Activated naive CD4-positive, alpha-beta T cell treated with anti-CD3 and anti-CD28 coated beads, Interleukin-2, amount 50 U/mL, for 72 hours (primary cell): Measurements from ENCODE around the gene FHIP1B. TPM values are rescaled to one million over a fixed set of nuclear protein-coding genes. Genes with fewer than 3 reads are reported as not detected.

Experiments
- ATAC-seq, 2 donors: fragments of 150-1000 bp; cut with Tn5 transposase; 2 replicates each; pipeline ENCODE4 v1.10.0; 2021; ENCODE audit warnings: mild to moderate bottlenecking in 2 of 2, moderate library complexity in 2 of 2
- DNase-seq, 2 donors: peaks; one replicate each; pipeline ENCODE4 v3.0.0; 2021 to 2022; ENCODE audit warnings: low spot score in 2 of 2
- H3K27ac Mint-ChIP-seq, 2 donors: one replicate each; pipeline ENCODE4 v1.8.0; 2022; ENCODE audit warnings: mild to moderate bottlenecking in 2 of 2, mixed read lengths in 2 of 2
- H3K36me3 Mint-ChIP-seq, 2 donors: one replicate each; pipeline ENCODE4 v1.8.0; 2022; ENCODE audit warnings: mixed read lengths in 2 of 2
- H3K9me3 Mint-ChIP-seq, 2 donors: one replicate each; pipeline ENCODE4 v1.8.0; 2022; ENCODE audit warnings: mixed read lengths in 2 of 2
- total RNA-seq, 2 donors: library from RNA; stranded (reverse); gene quantifications; one replicate each; pipeline ENCODE4 v1.2.3, GENCODE V29; 2022

FHIP1B gene
- total RNA-seq, 2 donors from 2014 or later = 16.7 to 24.4 TPM

- peaks cover 0 to 8% of the 10 kb centered on the region in 2 donors for H3K36me3 Mint-ChIP-seq
- DNase-seq = no peak
- no peak overlapping the region for H3K27ac Mint-ChIP-seq
- no peaks in the 10 kb centered on the region for H3K9me3 Mint-ChIP-seq
- ATAC-seq = no peak
Observed at GRCh38 chr11:6217722-6218121, 16.7 kb downstream of the FHIP1B start.

- Mint-ChIP-seq H3K27ac (no peak overlapping the region), H3K36me3 (peaks cover 0 to under 1% of the 10 kb centered on the region in 2 donors), H3K9me3 (no peaks in the 10 kb centered on the region)
- ATAC-seq (no peak), DNase-seq (no peak)
Observed at GRCh38 chr11:6216501-6216900, 17.9 kb downstream of the FHIP1B start.

GRCh38 chr11:6214530-6214929, 19.9 kb downstream of the FHIP1B start:
- DNase-seq (no peak), ATAC-seq (no peak)
- Mint-ChIP-seq H3K27ac (no peak overlapping the region), H3K36me3 (no peaks in the 10 kb centered on the region), H3K9me3 (no peaks in the 10 kb centered on the region)

- no peak for ATAC-seq
- H3K27ac Mint-ChIP-seq = no peak overlapping the region
- peaks cover 0 to 3% of the 10 kb centered on the region in 2 donors for H3K36me3 Mint-ChIP-seq
- DNase-seq = no peak
- H3K9me3 Mint-ChIP-seq = no peaks in the 10 kb centered on the region
Observed at GRCh38 chr11:6210274-6210955, 24.0 kb downstream of the FHIP1B start.

- H3K27ac Mint-ChIP-seq = no peak overlapping the region
- peaks cover 0 to 5% of the 10 kb centered on the region in 2 donors for H3K36me3 Mint-ChIP-seq
- ATAC-seq (no peak), DNase-seq (no peak)
- H3K9me3 Mint-ChIP-seq = no peaks in the 10 kb centered on the region
Observed at GRCh38 chr11:6209801-6210200, 24.6 kb downstream of the FHIP1B start.

- Mint-ChIP-seq H3K9me3 (no peaks in the 10 kb centered on the region), H3K36me3 (peaks cover 0 to 5% of the 10 kb centered on the region in 2 donors), H3K27ac (no peak overlapping the region)
- ATAC-seq (no peak), DNase-seq (no peak)
Observed at GRCh38 chr11:6206456-6207180, 27.8 kb downstream of the FHIP1B start.

GRCh38 chr11:6205366-6205765, 29.1 kb downstream of the FHIP1B start, which contains the start of gene C11orf42:
Gene C11orf42, plus strand, starts transcription at chr11:6205557. Its CDS starts 59 bp downstream, at chr11:6205616.
- H3K27ac Mint-ChIP-seq = peak within 1 kb of the TSS in 1 of 2 donors; percentile 8
- no peaks in the 10 kb centered on the region for H3K9me3 Mint-ChIP-seq

GRCh38 chr11:6204706-6205105, 29.7 kb downstream of the FHIP1B start:
- no peak for DNase-seq
- ATAC-seq = no peak
- Mint-ChIP-seq H3K36me3 (peaks cover 0 to 5% of the 10 kb centered on the region in 2 donors), H3K9me3 (no peaks in the 10 kb centered on the region), H3K27ac (no peak overlapping the region)

More at GRCh38 chr11:6205366-6205765, 29.1 kb downstream of the FHIP1B start, which contains the start of gene C11orf42:
- ATAC-seq = no peak
- no peak for DNase-seq
- H3K36me3 Mint-ChIP-seq = peaks cover 0 to 5% of the 10 kb centered on the region in 2 donors

- Mint-ChIP-seq H3K36me3 (peaks cover 0 to 5% of the 10 kb centered on the region in 2 donors), H3K27ac (peak overlapping the region in 1 of 2 donors; percentile 8), H3K9me3 (no peaks in the 10 kb centered on the region)
- ATAC-seq (peak; percentile 47 to 63), DNase-seq (no peak)
Observed at GRCh38 chr11:6203327-6203726, 31.1 kb downstream of the FHIP1B start.

GRCh38 chr11:6202041-6202440, 32.4 kb downstream of the FHIP1B start:
- Mint-ChIP-seq H3K27ac (no peak overlapping the region), H3K9me3 (no peaks in the 10 kb centered on the region), H3K36me3 (peaks cover 0 to 5% of the 10 kb centered on the region in 2 donors)
- DNase-seq = no peak
- ATAC-seq = no peak

- Mint-ChIP-seq H3K27ac (no peak overlapping the region), H3K9me3 (peaks cover 0 to under 1% of the 10 kb centered on the region in 2 donors), H3K36me3 (peaks cover 0 to 5% of the 10 kb centered on the region in 2 donors)
- ATAC-seq (peak; percentile 49 to 69), DNase-seq (no peak)
Observed at GRCh38 chr11:6201481-6201880, 33.0 kb downstream of the FHIP1B start.

GRCh38 chr11:6200975-6201374, 33.5 kb downstream of the FHIP1B start:
- peaks cover 0 to 5% of the 10 kb centered on the region in 2 donors for H3K36me3 Mint-ChIP-seq
- no peak overlapping the region for H3K27ac Mint-ChIP-seq
- peaks cover 0 to 6% of the 10 kb centered on the region in 2 donors for H3K9me3 Mint-ChIP-seq
- DNase-seq (no peak), ATAC-seq (no peak)

- peaks cover 0 to 6% of the 10 kb centered on the region in 2 donors for H3K9me3 Mint-ChIP-seq
- no peaks in the 10 kb centered on the region for H3K36me3 Mint-ChIP-seq
- H3K27ac Mint-ChIP-seq = peak within 1 kb of the TSS; percentile 2 to 18
- DNase-seq (no peak), ATAC-seq (no peak)
Observed at GRCh38 chr11:6199174-6199810, 35.1 kb downstream of the FHIP1B start, which contains the start of gene OR52W1. Gene OR52W1, plus strand, starts transcription at chr11:6199224. Its CDS starts 0 bp downstream, at chr11:6199224.

GRCh38 chr11:6197466-6198200, 36.8 kb downstream of the FHIP1B start:
- H3K36me3 Mint-ChIP-seq = no peaks in the 10 kb centered on the region
- ATAC-seq = no peak

GRCh38 chr11:6196396-6196795, 38.0 kb downstream of the FHIP1B start:
- DNase-seq = no peak
- Mint-ChIP-seq H3K27ac (no peak overlapping the region), H3K9me3 (peaks cover 0 to 6% of the 10 kb centered on the region in 2 donors), H3K36me3 (no peaks in the 10 kb centered on the region)
- ATAC-seq = peak; percentile 70 to 83

More at GRCh38 chr11:6197466-6198200, 36.8 kb downstream of the FHIP1B start:
- H3K27ac Mint-ChIP-seq = peak overlapping the region in 1 of 2 donors; percentile 56
- peaks cover 0 to 6% of the 10 kb centered on the region in 2 donors for H3K9me3 Mint-ChIP-seq
- DNase-seq = no peak

- ATAC-seq = peak in 1 of 2 donors; percentile 57
- Mint-ChIP-seq H3K27ac (no peak overlapping the region), H3K36me3 (no peaks in the 10 kb centered on the region)
Observed at GRCh38 chr11:6194065-6194581, 40.3 kb downstream of the FHIP1B start.

More at GRCh38 chr11:6194065-6194581, 40.3 kb downstream of the FHIP1B start:
- peaks cover 0 to 6% of the 10 kb centered on the region in 2 donors for H3K9me3 Mint-ChIP-seq
- no peak for DNase-seq
